Activated CD8-positive, alpha-beta T cell treated with anti-CD3 and anti-CD28 coated beads, Interleukin-2, amount 10 ng/mL, durations not matched to agents 7 days and 5 days (primary cell): Measurements from ENCODE around the gene AIG1. TPM values are rescaled to one million over a fixed set of nuclear protein-coding genes. Genes with fewer than 3 reads are reported as not detected.
A peak's percentile ranks its signal among the peaks of the same experiment; 100 is the strongest.

Experiments used
- ATAC-seq: fragments of 150-1000 bp; cut with Tn5 transposase; one replicate; pipeline ENCODE4 v1.10.0; 2021; ENCODE audit warnings: moderate library complexity
- CTCF ChIA-PET: fragments of 350-600 bp; sonication (Branson Sonifier 250); formaldehyde crosslinking; loops from one replicate; lab custom pipeline; 2021; ENCODE audit warnings: antibody characterized with exemption; lab: Charles Lee
- POLR2A ChIA-PET: fragments of 350-600 bp; sonication (Branson Sonifier 250); formaldehyde crosslinking; loops from one replicate; lab custom pipeline; 2021; ENCODE audit warnings: antibody characterized with exemption; lab: Charles Lee
- DNase-seq: peaks from one replicate; pipeline ENCODE4 v3.0.0-alpha.2; 2020
- H3K27ac Mint-ChIP-seq: one replicate; pipeline ENCODE4 v1.8.0; 2021; ENCODE audit warnings: mild to moderate bottlenecking, mixed read lengths
- H3K27me3 Mint-ChIP-seq: one replicate; pipeline ENCODE4 v1.8.0; 2021; ENCODE audit warnings: low read depth, mixed read lengths
- H3K36me3 Mint-ChIP-seq: one replicate; pipeline ENCODE4 v1.8.0; 2021; ENCODE audit warnings: low read depth, mixed read lengths
- H3K4me1 Mint-ChIP-seq: one replicate; pipeline ENCODE4 v1.8.0; 2021; ENCODE audit warnings: low read depth, mixed read lengths
- H3K4me3 Mint-ChIP-seq: one replicate; pipeline ENCODE4 v1.8.0; 2021; ENCODE audit warnings: mild to moderate bottlenecking, mixed read lengths
- H3K9me3 Mint-ChIP-seq: one replicate; pipeline ENCODE4 v1.8.0; 2022; ENCODE audit warnings: mixed read lengths; ENCODE audit not compliant: insufficient read depth
- total RNA-seq, 2 experiments: library from RNA; stranded (reverse); gene quantifications; one replicate each; pipeline ENCODE4 v1.2.3, GENCODE V29; 2021

The AIG1 gene
- total RNA-seq, 2 experiments from 2014 or later: 13.0 to 14.2 TPM

DNA sequence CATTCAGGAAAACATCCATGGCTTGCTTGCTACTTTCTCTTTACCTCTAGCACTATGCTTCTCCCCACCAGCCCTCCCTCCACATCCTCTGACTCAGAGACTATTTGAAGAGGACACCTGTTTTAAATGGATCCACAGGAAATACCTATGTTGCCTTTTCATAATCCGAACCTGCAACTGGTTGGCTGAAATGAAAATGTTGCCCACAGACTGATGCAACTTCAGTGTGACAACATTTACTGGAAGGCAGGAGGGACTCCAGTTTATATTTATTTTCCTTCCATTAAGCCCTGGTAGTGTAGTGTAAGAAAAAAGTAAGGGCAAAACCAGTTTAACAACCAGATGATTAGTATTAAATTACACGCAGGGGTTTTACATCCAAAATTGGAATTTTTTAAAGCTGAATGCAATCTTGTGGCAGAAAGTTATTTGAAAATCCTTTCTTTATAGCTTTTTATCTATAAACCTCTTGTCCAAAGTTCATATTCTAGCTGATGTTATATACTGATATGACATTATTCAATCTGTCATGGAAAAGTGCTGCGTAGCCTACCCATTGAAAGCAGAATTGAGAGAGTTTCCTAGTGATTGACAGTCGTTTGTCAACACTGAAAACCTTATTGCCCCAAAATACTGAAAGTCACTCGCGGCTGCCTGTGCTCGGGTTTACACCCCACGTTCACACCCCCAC lies 881 bp upstream of the AIG1 start:
- H3K4me3 Mint-ChIP-seq: peak overlapping the region; percentile 90
- no peaks in the 10 kb centered on the region for H3K9me3 Mint-ChIP-seq
- H3K4me1 Mint-ChIP-seq: peaks cover 25% of the 10 kb centered on the region
- ChIA-PET CTCF (interaction anchor here (0.8 to 1.8 kb wide), 5 partner anchors 33 to 585 kb away, joined by 3 to 6 read pairs (median 5); no protein-coding TSS in a partner anchor), POLR2A (interaction anchor here (0.6 to 0.9 kb wide), 4 partner anchors 32 to 240 kb away, joined by 3 to 4 read pairs (median 4); no protein-coding TSS in a partner anchor)
- H3K36me3 Mint-ChIP-seq: no peaks in the 10 kb centered on the region
- DNase-seq (peak; percentile 56), ATAC-seq (peak; percentile 20)
- no peaks in the 10 kb centered on the region for H3K27me3 Mint-ChIP-seq
- peak overlapping the region; percentile 93 for H3K27ac Mint-ChIP-seq

DNA sequence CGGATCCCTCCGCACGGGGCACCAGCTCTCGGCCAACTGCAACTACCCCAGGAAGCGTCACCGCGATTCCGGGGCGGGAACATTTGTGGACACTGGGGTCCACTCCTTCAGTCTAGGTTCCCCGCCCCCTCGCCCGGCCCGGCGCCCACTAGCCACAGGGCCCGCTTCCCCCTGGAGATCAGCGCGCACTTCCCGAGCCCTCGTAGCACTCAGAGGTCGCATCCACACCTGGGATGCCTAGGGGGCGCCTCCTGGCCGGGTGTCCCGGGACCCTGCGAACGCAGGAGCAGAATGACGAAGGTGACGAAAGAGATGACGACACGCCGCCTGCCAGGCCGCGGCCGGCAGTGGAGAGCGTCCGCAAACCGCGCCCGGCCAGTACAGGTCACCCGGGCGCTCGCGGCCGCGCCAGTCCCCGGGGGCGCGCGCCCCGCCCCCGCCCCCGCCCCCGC lies 309 bp upstream of the AIG1 start:
- Mint-ChIP-seq H3K9me3 (no peaks in the 10 kb centered on the region), H3K27ac (peak overlapping the region; percentile 93), H3K27me3 (no peaks in the 10 kb centered on the region), H3K4me3 (peak overlapping the region; percentile 90), H3K36me3 (no peaks in the 10 kb centered on the region), H3K4me1 (peaks cover 25% of the 10 kb centered on the region)
- ChIA-PET POLR2A (interaction anchor here (0.6 to 0.9 kb wide), 4 partner anchors 32 to 240 kb away, joined by 3 to 4 read pairs (median 4); no protein-coding TSS in a partner anchor), CTCF (interaction anchor here (0.8 to 1.8 kb wide), 4 partner anchors 368 to 585 kb away, joined by 3 to 6 read pairs (median 5); no protein-coding TSS in a partner anchor)
- ATAC-seq (peak; percentile 82), DNase-seq (peak; percentile 84)

DNA sequence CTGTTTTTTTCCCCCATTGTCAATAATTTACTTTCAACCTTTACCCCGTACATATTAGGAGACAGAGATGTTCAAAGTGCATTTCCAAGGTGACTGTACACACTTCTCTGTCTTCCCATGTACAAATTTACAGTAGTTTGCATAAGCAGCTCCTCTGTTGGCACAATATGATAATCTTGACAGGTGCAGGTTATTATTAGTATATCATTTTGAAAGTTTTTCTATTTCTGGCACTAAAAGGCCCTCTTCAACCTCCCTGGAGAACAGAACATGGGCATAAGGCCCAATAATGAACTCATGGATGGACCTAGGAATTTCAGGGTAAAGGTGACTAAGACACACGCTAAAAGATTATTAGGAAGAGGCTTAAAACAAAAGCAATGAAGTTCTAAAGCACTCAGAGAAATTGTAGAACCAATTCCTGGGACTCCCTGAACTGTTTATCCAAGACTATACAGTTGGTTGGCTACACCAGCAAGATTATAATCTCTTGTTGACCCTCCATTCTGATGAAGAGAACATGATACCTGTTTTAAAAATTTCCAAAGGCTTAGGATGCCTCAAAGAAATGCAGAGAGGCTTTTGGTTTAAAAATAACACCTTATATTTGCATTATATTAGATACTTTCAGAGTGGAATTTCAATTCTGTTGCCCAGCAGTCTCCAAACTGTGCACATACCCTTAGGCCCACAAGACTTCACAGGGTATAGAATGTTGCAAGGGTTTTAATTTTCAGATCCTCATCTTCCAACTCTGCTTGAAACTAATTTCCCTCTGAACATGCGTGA lies 1.1 kb downstream of the AIG1 start:
- Mint-ChIP-seq H3K27me3 (no peaks in the 10 kb centered on the region), H3K4me3 (peak overlapping the region; percentile 90), H3K4me1 (peaks cover 25% of the 10 kb centered on the region), H3K36me3 (no peaks in the 10 kb centered on the region), H3K27ac (peak overlapping the region; percentile 94), H3K9me3 (no peaks in the 10 kb centered on the region)
- ATAC-seq (no peak), DNase-seq (no peak)
- CTCF ChIA-PET: no interaction called here
- POLR2A ChIA-PET: no interaction called here

- Mint-ChIP-seq H3K4me1 (peaks cover 25% of the 10 kb centered on the region), H3K36me3 (no peaks in the 10 kb centered on the region), H3K4me3 (no peak overlapping the region), H3K9me3 (no peaks in the 10 kb centered on the region), H3K27ac (no peak overlapping the region), H3K27me3 (no peaks in the 10 kb centered on the region)
- CTCF ChIA-PET: no interaction called here
- ATAC-seq (no peak), DNase-seq (no peak)
- POLR2A ChIA-PET: no interaction called here
These were observed 1.9 kb downstream of the AIG1 start for GRCh38 chr6:143062551-143062950.

GRCh38 chr6:143063631-143064030 lies 2.9 kb downstream of the AIG1 start:
- no peaks in the 10 kb centered on the region for H3K9me3 Mint-ChIP-seq
- peaks cover 25% of the 10 kb centered on the region for H3K4me1 Mint-ChIP-seq
- CTCF ChIA-PET: no interaction called here
- POLR2A ChIA-PET: no interaction called here
- no peak overlapping the region for H3K27ac Mint-ChIP-seq
- no peak for DNase-seq
- ATAC-seq: no peak
- H3K36me3 Mint-ChIP-seq: no peaks in the 10 kb centered on the region
- H3K4me3 Mint-ChIP-seq: no peak overlapping the region
- no peaks in the 10 kb centered on the region for H3K27me3 Mint-ChIP-seq

- CTCF ChIA-PET: interaction anchor here (0.9 to 1.6 kb wide), 2 partner anchors 11 to 273 kb away, joined by 3 read pairs; no protein-coding TSS in a partner anchor
- H3K27me3 Mint-ChIP-seq: no peaks in the 10 kb centered on the region
- H3K36me3 Mint-ChIP-seq: no peaks in the 10 kb centered on the region
- no peak for DNase-seq
- POLR2A ChIA-PET: no interaction called here
- no peak for ATAC-seq
- no peaks in the 10 kb centered on the region for H3K9me3 Mint-ChIP-seq
- peaks cover 21% of the 10 kb centered on the region for H3K4me1 Mint-ChIP-seq
- H3K4me3 Mint-ChIP-seq: no peak overlapping the region
- no peak overlapping the region for H3K27ac Mint-ChIP-seq
These were observed 3.6 kb downstream of the AIG1 start for GRCh38 chr6:143064271-143064670.

DNA sequence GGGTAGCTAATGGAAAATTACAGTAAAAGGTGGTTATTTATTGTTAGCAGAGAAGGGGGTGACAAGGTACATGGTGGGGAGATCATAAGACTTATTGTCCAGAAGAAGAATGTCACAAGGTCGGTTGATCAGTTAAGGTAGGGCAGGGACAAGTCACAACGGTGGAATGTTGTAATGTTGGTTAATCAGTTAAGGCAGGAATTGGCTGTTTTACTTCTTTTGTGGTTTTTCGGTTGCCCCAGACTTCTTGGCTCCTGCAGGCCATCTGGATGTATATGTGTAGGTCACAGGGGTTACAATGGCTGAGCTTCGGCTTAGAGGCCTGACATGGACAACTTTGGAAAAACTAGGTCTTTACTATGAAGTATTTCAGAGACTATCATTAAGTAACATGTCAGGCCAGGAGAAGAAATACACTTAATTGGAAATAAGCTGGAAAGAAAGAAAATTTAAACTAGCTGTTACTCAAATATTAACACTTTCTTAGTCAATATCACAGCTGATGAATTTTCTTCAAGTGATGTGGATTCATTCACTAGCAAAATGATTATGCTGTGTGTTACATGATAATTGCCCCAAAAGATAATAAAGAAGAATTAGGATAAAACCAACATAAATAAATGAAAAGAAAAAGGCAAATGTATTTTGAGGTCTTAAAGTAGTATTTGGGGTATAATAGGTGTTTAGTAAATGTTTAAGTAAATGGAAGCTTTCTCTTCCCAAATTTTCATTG lies 4.4 kb downstream of the AIG1 start:
- Mint-ChIP-seq H3K4me1 (peaks cover 13% of the 10 kb centered on the region), H3K27ac (no peak overlapping the region), H3K36me3 (no peaks in the 10 kb centered on the region), H3K4me3 (no peak overlapping the region), H3K27me3 (no peaks in the 10 kb centered on the region), H3K9me3 (no peaks in the 10 kb centered on the region)
- DNase-seq: no peak
- ATAC-seq: no peak
- ChIA-PET POLR2A (no interaction called here), CTCF (interaction anchor here (0.9 to 1.6 kb wide), 2 partner anchors 10 to 272 kb away, joined by 3 read pairs; no protein-coding TSS in a partner anchor)

DNA sequence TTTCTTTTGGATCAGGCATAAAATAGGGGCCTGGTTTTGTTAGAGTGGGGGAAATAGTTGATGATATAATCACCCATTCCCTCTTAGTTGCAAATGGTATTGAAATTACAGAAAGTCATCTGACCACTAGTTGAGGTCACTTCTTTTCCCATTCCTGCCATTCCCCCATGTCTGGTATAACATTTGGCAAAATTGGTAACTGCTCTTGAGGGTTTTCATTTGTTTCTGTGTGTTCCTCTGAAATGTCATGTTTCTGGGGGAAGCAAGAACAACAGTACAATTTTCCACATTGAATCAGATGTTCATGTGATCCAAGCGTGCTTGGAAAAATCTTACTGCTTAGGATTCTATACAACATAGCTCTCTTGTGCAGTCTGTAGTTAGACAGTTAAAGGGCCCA lies 7.3 kb downstream of the AIG1 start:
- Mint-ChIP-seq H3K27ac (no peak overlapping the region), H3K4me3 (no peak overlapping the region), H3K4me1 (no peaks in the 10 kb centered on the region), H3K36me3 (no peaks in the 10 kb centered on the region), H3K27me3 (no peaks in the 10 kb centered on the region), H3K9me3 (no peaks in the 10 kb centered on the region)
- DNase-seq (no peak), ATAC-seq (no peak)
- POLR2A ChIA-PET: interaction anchor here (0.6 kb wide), 1 partner anchor 10 kb away, joined by 3 read pairs; no protein-coding TSS in a partner anchor
- CTCF ChIA-PET: interaction anchor here (1.0 kb wide), 1 partner anchor 212 kb away, joined by 3 read pairs; no protein-coding TSS in a partner anchor

GRCh38 chr6:143074101-143074500 lies 13.4 kb downstream of the AIG1 start:
- Mint-ChIP-seq H3K4me1 (peaks cover 2% of the 10 kb centered on the region), H3K36me3 (peaks cover 21% of the 10 kb centered on the region), H3K27me3 (no peaks in the 10 kb centered on the region), H3K27ac (no peak overlapping the region), H3K9me3 (peaks cover 24% of the 10 kb centered on the region), H3K4me3 (no peak overlapping the region)
- CTCF ChIA-PET: no interaction called here
- DNase-seq: no peak
- ATAC-seq: no peak
- POLR2A ChIA-PET: no interaction called here

DNA sequence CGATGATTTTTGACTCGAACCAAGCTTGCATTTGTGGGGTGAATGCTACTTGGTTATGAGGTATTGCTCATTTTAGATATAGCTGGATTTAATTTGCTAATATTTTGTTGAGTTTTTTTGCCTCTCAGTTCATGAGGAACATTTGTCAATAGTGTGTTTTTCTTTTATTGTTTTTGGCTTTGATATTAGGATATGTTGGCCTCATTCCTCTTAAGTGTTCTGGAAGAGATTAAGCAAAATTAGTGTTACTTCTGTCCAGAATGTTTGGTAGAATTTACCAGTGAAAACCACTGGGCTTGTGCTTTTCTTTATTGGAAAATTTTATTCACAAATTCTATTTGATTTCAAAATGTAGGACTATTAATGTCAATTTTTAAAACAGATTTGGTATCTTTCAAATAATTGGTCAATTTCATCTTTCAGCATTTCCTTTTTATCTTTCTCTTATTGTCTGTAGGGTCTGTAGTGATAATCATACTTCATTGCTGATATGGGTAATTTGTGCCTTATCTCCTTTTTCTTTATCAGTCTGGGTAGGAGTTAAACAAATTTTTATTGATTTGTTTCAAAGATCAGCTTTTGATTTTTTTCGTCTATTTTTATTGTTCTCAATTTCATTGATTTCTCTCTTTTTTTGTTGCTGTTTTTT lies 14.1 kb downstream of the AIG1 start:
- peaks cover 23% of the 10 kb centered on the region for H3K36me3 Mint-ChIP-seq
- ATAC-seq: no peak
- no peak for DNase-seq
- H3K4me3 Mint-ChIP-seq: no peak overlapping the region
- ChIA-PET CTCF (interaction anchor here (1.1 kb wide), 1 partner anchor 10 kb away, joined by 3 read pairs; no protein-coding TSS in a partner anchor), POLR2A (no interaction called here)
- H3K27me3 Mint-ChIP-seq: no peaks in the 10 kb centered on the region
- no peak overlapping the region for H3K27ac Mint-ChIP-seq
- H3K4me1 Mint-ChIP-seq: peaks cover 2% of the 10 kb centered on the region
- H3K9me3 Mint-ChIP-seq: peaks cover 26% of the 10 kb centered on the region
